DND-41 (cell line): ENCODE measurements around the gene NRXN3.

Source experiments
- ATAC-seq: fragments of 200-7000 bp; cut with Tn5 transposase; 3 replicates; pipeline ENCODE4 v1.9.1; 2021; ENCODE audit warnings: low read depth; ENCODE audit not compliant: insufficient read depth
- DNase-seq: peaks from one replicate; pipeline ENCODE4 v3.0.0-alpha.2; 2020
- H2AFZ ChIP-seq: 2 replicates; pipeline ENCODE4 v1.6.0; 2012; ENCODE audit warnings: low read depth, low read length
- H3K27ac ChIP-seq: 2 replicates; pipeline ENCODE4 v1.5.1; 2012; ENCODE audit warnings: low read length, inconsistent platforms
- H3K27me3 ChIP-seq: fragments of 200-600 bp; sonication (generic); 2 replicates; pipeline ENCODE4 v1.6.0; 2012; ENCODE audit warnings: low read length, mild to moderate bottlenecking, inconsistent platforms; ENCODE audit not compliant: insufficient read depth, poor library complexity
- H3K36me3 ChIP-seq: 2 replicates; pipeline ENCODE4 v1.5.1; 2012; ENCODE audit warnings: low read length, inconsistent platforms; ENCODE audit not compliant: insufficient read depth
- H3K4me1 ChIP-seq: 2 replicates; pipeline ENCODE4 v1.5.1; 2012; ENCODE audit warnings: mild to moderate bottlenecking, low read length; ENCODE audit not compliant: insufficient read depth
- H3K4me2 ChIP-seq: 2 replicates; pipeline ENCODE4 v1.6.0; 2012; ENCODE audit warnings: mild to moderate bottlenecking, moderate library complexity, low read length, inconsistent platforms; ENCODE audit not compliant: insufficient read depth
- H3K4me3 ChIP-seq, 2 experiments: fragments of 200-600 bp in 1 of 2; shearing (Covaris generic) in 1 of 2; 2 replicates each; pipeline ENCODE4 v1.5.1; 2012 to 2016; ENCODE audit warnings: inconsistent platforms in 2 of 2, low read length in 2 of 2, mild to moderate bottlenecking in 2 of 2, low read depth in 1 of 2, moderate library complexity in 1 of 2
- H3K79me2 ChIP-seq: 2 replicates; pipeline ENCODE4 v1.6.0; 2012; ENCODE audit warnings: low read length, inconsistent platforms; ENCODE audit not compliant: insufficient read depth
- H3K9ac ChIP-seq: 2 replicates; pipeline ENCODE4 v1.6.0; 2012; ENCODE audit warnings: low read depth, mild to moderate bottlenecking, inconsistent platforms, low read length, moderate library complexity
- H3K9me3 ChIP-seq: 2 replicates; pipeline ENCODE4 v1.5.1; 2012; ENCODE audit warnings: low read length, moderate library complexity, mild to moderate bottlenecking, inconsistent platforms; ENCODE audit not compliant: insufficient read depth, severe bottlenecking
- H4K20me1 ChIP-seq: 2 replicates; pipeline ENCODE4 v1.6.0; 2012; ENCODE audit warnings: low read length; ENCODE audit not compliant: insufficient read depth
- CTCF ChIP-seq: IDR thresholded peaks from 2 replicates; pipeline ENCODE4 v1.5.1; 2012; ENCODE audit warnings: borderline replicate concordance, low read length, moderate library complexity, mild to moderate bottlenecking; ENCODE audit not compliant: poor library complexity, severe bottlenecking; ENCODE audit errors: extremely low read depth
- EZH2 ChIP-seq: IDR thresholded peaks from 3 replicates; pipeline ENCODE4 v1.6.1; 2012; ENCODE audit warnings: borderline replicate concordance, low read depth, mild to moderate bottlenecking, moderate library complexity, low read length, inconsistent platforms; ENCODE audit not compliant: severe bottlenecking

The NRXN3 gene

DNA sequence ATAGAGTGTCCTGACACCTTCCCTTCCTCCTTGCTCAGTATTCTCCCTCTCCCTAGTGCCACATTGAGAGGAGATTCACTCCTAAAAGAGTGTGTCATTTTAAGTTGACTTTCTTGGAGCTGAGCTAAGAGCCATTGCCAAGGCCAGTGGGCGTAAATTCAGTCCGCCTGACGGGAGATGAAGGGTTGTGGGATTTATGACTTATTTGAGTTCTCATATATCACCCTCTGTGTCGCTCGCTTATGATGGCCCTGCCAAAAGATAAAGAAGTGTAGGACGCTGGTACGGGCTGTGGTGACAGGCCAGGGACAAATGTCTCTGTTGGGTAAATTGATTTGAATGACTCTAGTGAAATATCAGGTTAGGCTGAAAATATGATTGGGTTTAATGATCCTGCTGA is 867.4 kb downstream of the NRXN3 start:
- Histone ChIP-seq H2AFZ (no peak overlapping the region), H3K79me2 (no peaks in the 10 kb centered on the region), H3K9me3 (no peaks in the 10 kb centered on the region), H3K4me3 (no peak overlapping the region), H3K27ac (no peak overlapping the region), H4K20me1 (no peaks in the 10 kb centered on the region), H3K4me1 (no peaks in the 10 kb centered on the region), H3K27me3 (no peaks in the 10 kb centered on the region), H3K4me2 (no peak overlapping the region), H3K9ac (no peak overlapping the region), H3K36me3 (no peaks in the 10 kb centered on the region)
- no peak for ATAC-seq
- DNase-seq, result no peak
- TF ChIP-seq EZH2, result no peak

DNA sequence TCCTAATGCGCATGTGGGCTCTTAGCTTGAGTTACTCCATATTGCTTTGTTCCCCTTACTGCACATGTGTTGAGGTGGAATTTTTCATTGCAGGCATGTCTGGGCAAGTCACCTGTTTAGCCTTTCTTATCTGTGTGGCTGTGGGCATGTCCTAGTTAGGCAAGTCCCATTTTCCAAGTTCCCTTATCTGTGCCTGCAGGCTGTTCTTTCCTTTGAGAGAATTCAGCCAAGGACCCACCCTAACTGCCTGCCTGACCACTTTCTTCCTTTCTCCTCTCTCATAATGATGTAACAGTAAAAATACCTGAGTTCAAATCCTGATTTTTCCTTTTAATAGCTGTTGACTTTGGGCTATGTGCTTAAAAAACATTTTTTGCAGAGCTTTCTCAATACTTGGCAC is 870.6 kb downstream of the NRXN3 start:
- Histone ChIP-seq H3K79me2 (no peaks in the 10 kb centered on the region), H3K9ac (no peak overlapping the region), H3K9me3 (no peaks in the 10 kb centered on the region), H3K27me3 (no peaks in the 10 kb centered on the region), H3K27ac (no peak overlapping the region), H4K20me1 (no peaks in the 10 kb centered on the region), H3K4me2 (no peak overlapping the region), H3K36me3 (no peaks in the 10 kb centered on the region), H3K4me1 (no peaks in the 10 kb centered on the region), H3K4me3 (no peak overlapping the region), H2AFZ (no peak overlapping the region)
- TF ChIP-seq EZH2 (no peak), CTCF (no peak)
- DNase-seq (no peak), ATAC-seq (no peak)

- no peak for TF ChIP-seq CTCF
- TF ChIP-seq EZH2, result no peak
- DNase-seq, result no peak
- ATAC-seq, result no peak
These were observed 873.2 kb downstream of the NRXN3 start for GRCh38 chr14:79043194-79043889.

GRCh38 chr14:79044894-79045624 is 874.9 kb downstream of the NRXN3 start:
- Histone ChIP-seq H2AFZ (no peak overlapping the region), H3K4me1 (no peaks in the 10 kb centered on the region), H3K9ac (no peak overlapping the region), H3K36me3 (no peaks in the 10 kb centered on the region), H3K4me2 (no peak overlapping the region), H3K27ac (no peak overlapping the region), H3K4me3 (no peak overlapping the region), H3K9me3 (no peaks in the 10 kb centered on the region), H4K20me1 (no peaks in the 10 kb centered on the region), H3K27me3 (no peaks in the 10 kb centered on the region), H3K79me2 (no peaks in the 10 kb centered on the region)
- no peak for ATAC-seq
- TF ChIP-seq CTCF (no peak), EZH2 (no peak)
- no peak for DNase-seq

More at GRCh38 chr14:79043194-79043889, 873.2 kb downstream of the NRXN3 start:
- Histone ChIP-seq H2AFZ (no peak overlapping the region), H3K4me2 (no peak overlapping the region), H3K9ac (no peak overlapping the region), H3K4me3 (no peak overlapping the region), H4K20me1 (no peaks in the 10 kb centered on the region), H3K27me3 (no peaks in the 10 kb centered on the region), H3K79me2 (no peaks in the 10 kb centered on the region), H3K9me3 (no peaks in the 10 kb centered on the region), H3K4me1 (no peaks in the 10 kb centered on the region), H3K27ac (no peak overlapping the region), H3K36me3 (no peaks in the 10 kb centered on the region)
